ENCODE data around the gene USP9X.
"Not testable (repeated sequence)": the region's sequence is repeated elsewhere in the genome, so short reads cannot be mapped to it uniquely, and the experiment has no call there.

USP9X gene

GRCh38 chrX:41127477-41128192, 42.4 kb downstream of the USP9X start:
- H3K36me3 Mint-ChIP-seq (ENCODE audit: low read depth): peaks cover 63% of the 10 kb centered on the region
- no peak overlapping the region for H3K4me3 Mint-ChIP-seq
- no peaks in the 10 kb centered on the region for H3K9me3 Mint-ChIP-seq
- no peaks in the 10 kb centered on the region for H3K27me3 Mint-ChIP-seq
- no peak overlapping the region for H3K27ac Mint-ChIP-seq
- no peak for DNase-seq
- peaks cover 35% of the 10 kb centered on the region for H3K4me1 Mint-ChIP-seq (ENCODE audit: low read depth)

GRCh38 chrX:41128955-41129354, 43.7 kb downstream of the USP9X start:
- no peak overlapping the region for H3K27ac Mint-ChIP-seq
- DNase-seq: no peak

GRCh38 chrX:41131766-41132165, 46.5 kb downstream of the USP9X start:
- H3K9me3 Mint-ChIP-seq: no peaks in the 10 kb centered on the region
- H3K27me3 Mint-ChIP-seq: no peaks in the 10 kb centered on the region
- peaks cover 17% of the 10 kb centered on the region for H3K4me1 Mint-ChIP-seq (ENCODE audit: low read depth)
- no peak overlapping the region for H3K4me3 Mint-ChIP-seq
- no peak overlapping the region for H3K27ac Mint-ChIP-seq
- peaks cover 65% of the 10 kb centered on the region for H3K36me3 Mint-ChIP-seq (ENCODE audit: low read depth)
- no peak for DNase-seq

More at GRCh38 chrX:41128955-41129354, 43.7 kb downstream of the USP9X start:
- no peak overlapping the region for H3K4me3 Mint-ChIP-seq
- H3K36me3 Mint-ChIP-seq (ENCODE audit: low read depth): peaks cover 66% of the 10 kb centered on the region
- no peaks in the 10 kb centered on the region for H3K27me3 Mint-ChIP-seq
- peaks cover 28% of the 10 kb centered on the region for H3K4me1 Mint-ChIP-seq (ENCODE audit: low read depth)
- no peaks in the 10 kb centered on the region for H3K9me3 Mint-ChIP-seq

- H3K27ac Mint-ChIP-seq: no peak overlapping the region
- H3K36me3 Mint-ChIP-seq (ENCODE audit: low read depth): peaks cover 75% of the 10 kb centered on the region
- H3K9me3 Mint-ChIP-seq: no peaks in the 10 kb centered on the region
Measured at GRCh38 chrX:41133551-41133950, 48.3 kb downstream of the USP9X start.

GRCh38 chrX:41137589-41137988, 52.3 kb downstream of the USP9X start:
- H3K4me1 Mint-ChIP-seq (ENCODE audit: low read depth): no peaks in the 10 kb centered on the region
- H3K4me3 Mint-ChIP-seq: no peak overlapping the region
- H3K9me3 Mint-ChIP-seq: no peaks in the 10 kb centered on the region
- DNase-seq: no peak
- H3K27me3 Mint-ChIP-seq: no peaks in the 10 kb centered on the region
- H3K36me3 Mint-ChIP-seq (ENCODE audit: low read depth): peaks cover 81% of the 10 kb centered on the region
- H3K27ac Mint-ChIP-seq: no peak overlapping the region

More at GRCh38 chrX:41133551-41133950, 48.3 kb downstream of the USP9X start:
- no peak for DNase-seq
- peaks cover 6% of the 10 kb centered on the region for H3K4me1 Mint-ChIP-seq (ENCODE audit: low read depth)
- H3K27me3 Mint-ChIP-seq: no peaks in the 10 kb centered on the region
- H3K4me3 Mint-ChIP-seq: no peak overlapping the region

GRCh38 chrX:41142130-41142910, 57.1 kb downstream of the USP9X start:
- Mint-ChIP-seq H3K36me3 (ENCODE audit: low read depth) (peaks cover 78% of the 10 kb centered on the region), H3K27ac (no peak overlapping the region), H3K4me1 (ENCODE audit: low read depth) (peaks cover 27% of the 10 kb centered on the region), H3K9me3 (no peaks in the 10 kb centered on the region), H3K27me3 (no peaks in the 10 kb centered on the region), H3K4me3 (no peak overlapping the region)
- DNase-seq: no peak

GRCh38 chrX:41144873-41145272, 59.6 kb downstream of the USP9X start:
- no peak for DNase-seq
- H3K27me3 Mint-ChIP-seq: no peaks in the 10 kb centered on the region
- no peak overlapping the region for H3K4me3 Mint-ChIP-seq
- no peak overlapping the region for H3K27ac Mint-ChIP-seq
- H3K9me3 Mint-ChIP-seq: no peaks in the 10 kb centered on the region
- H3K4me1 Mint-ChIP-seq (ENCODE audit: low read depth): peaks cover 27% of the 10 kb centered on the region
- H3K36me3 Mint-ChIP-seq (ENCODE audit: low read depth): peaks cover 88% of the 10 kb centered on the region

GRCh38 chrX:41145920-41146608, 60.8 kb downstream of the USP9X start:
- no peak overlapping the region for H3K4me3 Mint-ChIP-seq
- peak overlapping the region; percentile 80 for H3K27ac Mint-ChIP-seq
- peaks cover 27% of the 10 kb centered on the region for H3K4me1 Mint-ChIP-seq (ENCODE audit: low read depth)
- no peaks in the 10 kb centered on the region for H3K27me3 Mint-ChIP-seq
- H3K36me3 Mint-ChIP-seq (ENCODE audit: low read depth): peaks cover 88% of the 10 kb centered on the region
- no peak for DNase-seq
- H3K9me3 Mint-ChIP-seq: no peaks in the 10 kb centered on the region

- no peak for DNase-seq
Measured at GRCh38 chrX:41148553-41148952, 63.3 kb downstream of the USP9X start.

GRCh38 chrX:41150043-41150442, 64.8 kb downstream of the USP9X start:
- Mint-ChIP-seq H3K27ac (no peak overlapping the region), H3K4me1 (ENCODE audit: low read depth) (peaks cover 19% of the 10 kb centered on the region), H3K9me3 (no peaks in the 10 kb centered on the region), H3K27me3 (no peaks in the 10 kb centered on the region), H3K36me3 (ENCODE audit: low read depth) (peaks cover 94% of the 10 kb centered on the region), H3K4me3 (no peak overlapping the region)
- DNase-seq: no peak

More at GRCh38 chrX:41148553-41148952, 63.3 kb downstream of the USP9X start:
- H3K9me3 Mint-ChIP-seq: no peaks in the 10 kb centered on the region
- H3K4me3 Mint-ChIP-seq: no peak overlapping the region
- H3K4me1 Mint-ChIP-seq (ENCODE audit: low read depth): peaks cover 29% of the 10 kb centered on the region
- H3K27ac Mint-ChIP-seq: peak overlapping the region; percentile 30
- H3K27me3 Mint-ChIP-seq: no peaks in the 10 kb centered on the region
- peaks cover 91% of the 10 kb centered on the region for H3K36me3 Mint-ChIP-seq (ENCODE audit: low read depth)

GRCh38 chrX:41151726-41152125, 66.5 kb downstream of the USP9X start:
- not testable (repeated sequence) for H3K4me1 Mint-ChIP-seq (ENCODE audit: low read depth)
- H3K36me3 Mint-ChIP-seq (ENCODE audit: low read depth): peaks cover 94% of the 10 kb centered on the region

GRCh38 chrX:41152221-41152620, 67.0 kb downstream of the USP9X start:
- no peaks in the 10 kb centered on the region for H3K27me3 Mint-ChIP-seq
- peaks cover 94% of the 10 kb centered on the region for H3K36me3 Mint-ChIP-seq (ENCODE audit: low read depth)
- no peak overlapping the region for H3K27ac Mint-ChIP-seq
- H3K4me3 Mint-ChIP-seq: no peak overlapping the region
- no peak for DNase-seq
- H3K9me3 Mint-ChIP-seq: no peaks in the 10 kb centered on the region
- peaks cover 2% of the 10 kb centered on the region for H3K4me1 Mint-ChIP-seq (ENCODE audit: low read depth)

More at GRCh38 chrX:41151726-41152125, 66.5 kb downstream of the USP9X start:
- H3K27ac Mint-ChIP-seq: peak overlapping the region; percentile 14
- not testable (repeated sequence) for H3K4me3 Mint-ChIP-seq, H3K27me3 Mint-ChIP-seq, DNase-seq, H3K9me3 Mint-ChIP-seq

GRCh38 chrX:41153448-41153847, 68.2 kb downstream of the USP9X start:
- peaks cover 2% of the 10 kb centered on the region for H3K4me1 Mint-ChIP-seq (ENCODE audit: low read depth)
- no peak overlapping the region for H3K27ac Mint-ChIP-seq
- no peak overlapping the region for H3K4me3 Mint-ChIP-seq
- H3K9me3 Mint-ChIP-seq: no peaks in the 10 kb centered on the region
- no peaks in the 10 kb centered on the region for H3K27me3 Mint-ChIP-seq
- H3K36me3 Mint-ChIP-seq (ENCODE audit: low read depth): peaks cover 91% of the 10 kb centered on the region
- no peak for DNase-seq

- Mint-ChIP-seq H3K27ac (no peak overlapping the region), H3K9me3 (no peaks in the 10 kb centered on the region), H3K36me3 (ENCODE audit: low read depth) (peaks cover 91% of the 10 kb centered on the region), H3K4me1 (ENCODE audit: low read depth) (peaks cover 2% of the 10 kb centered on the region), H3K4me3 (no peak overlapping the region), H3K27me3 (no peaks in the 10 kb centered on the region)
- no peak for DNase-seq
Measured at GRCh38 chrX:41153957-41154356, 68.7 kb downstream of the USP9X start.
